OCI-LY1 (cell line): ENCODE data around the gene CACNG3.

Experiments used
- EZH2 ChIP-seq: fragments of 200-600 bp; sonication (generic), shearing (Covaris generic); IDR thresholded peaks from 2 replicates; pipeline ENCODE4 v1.8.0; 2017; ENCODE audit warnings: borderline replicate concordance, mixed run types, mild to moderate bottlenecking, antibody characterized with exemption, low read length, moderate library complexity, mixed read lengths
- TF ChIP-seq, protein P1 (sequence below): fragments of 200-600 bp; sonication (generic), shearing (Covaris generic); IDR thresholded peaks from 2 replicates; pipeline ENCODE4 v1.5.1; 2017; ENCODE audit warnings: mild to moderate bottlenecking, antibody characterized with exemption, low read length, moderate library complexity, mixed read lengths

DNA sequence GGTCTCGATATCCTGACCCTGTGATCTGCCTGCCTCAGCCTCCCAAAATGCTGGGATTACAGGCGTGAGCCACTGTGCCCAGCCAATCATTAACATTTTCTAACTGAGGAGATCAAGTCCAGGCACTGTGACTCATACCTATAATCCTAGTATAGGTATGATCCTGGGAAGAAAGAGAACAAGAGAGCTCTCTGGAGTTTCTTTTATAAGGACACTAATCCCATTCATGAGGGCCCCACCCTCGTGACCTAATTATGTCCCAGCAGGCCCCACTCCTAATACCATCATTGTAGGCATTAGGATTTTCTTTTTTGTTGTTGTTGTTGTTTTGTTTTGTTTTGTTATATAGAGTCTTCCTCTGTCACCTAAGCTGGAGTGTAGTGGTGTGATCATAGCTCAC, 80.4 kb downstream of the CACNG3 start:
- TF ChIP-seq EZH2 = no peak
- TF ChIP-seq, protein P1, sequence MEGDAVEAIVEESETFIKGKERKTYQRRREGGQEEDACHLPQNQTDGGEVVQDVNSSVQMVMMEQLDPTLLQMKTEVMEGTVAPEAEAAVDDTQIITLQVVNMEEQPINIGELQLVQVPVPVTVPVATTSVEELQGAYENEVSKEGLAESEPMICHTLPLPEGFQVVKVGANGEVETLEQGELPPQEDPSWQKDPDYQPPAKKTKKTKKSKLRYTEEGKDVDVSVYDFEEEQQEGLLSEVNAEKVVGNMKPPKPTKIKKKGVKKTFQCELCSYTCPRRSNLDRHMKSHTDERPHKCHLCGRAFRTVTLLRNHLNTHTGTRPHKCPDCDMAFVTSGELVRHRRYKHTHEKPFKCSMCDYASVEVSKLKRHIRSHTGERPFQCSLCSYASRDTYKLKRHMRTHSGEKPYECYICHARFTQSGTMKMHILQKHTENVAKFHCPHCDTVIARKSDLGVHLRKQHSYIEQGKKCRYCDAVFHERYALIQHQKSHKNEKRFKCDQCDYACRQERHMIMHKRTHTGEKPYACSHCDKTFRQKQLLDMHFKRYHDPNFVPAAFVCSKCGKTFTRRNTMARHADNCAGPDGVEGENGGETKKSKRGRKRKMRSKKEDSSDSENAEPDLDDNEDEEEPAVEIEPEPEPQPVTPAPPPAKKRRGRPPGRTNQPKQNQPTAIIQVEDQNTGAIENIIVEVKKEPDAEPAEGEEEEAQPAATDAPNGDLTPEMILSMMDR = no peak
